Measurements from ENCODE around the gene IGSF11.
"Not testable (repeated sequence)": the region's sequence is repeated elsewhere in the genome, so short reads cannot be mapped to it uniquely, and the experiment has no call there.

IGSF11 gene

GRCh38 chr3:119034256-119035013, at the start of gene IGSF11:
Gene IGSF11, minus strand, starts transcription at chr3:119034846. Its CDS starts 264 bp downstream, at chr3:119034582.
- H3K27me3 ChIP-seq (ENCODE audit: control insufficient read depth, insufficient read depth, low read length) = peaks cover 23% of the 10 kb centered on the region
- no peaks in the 10 kb centered on the region for H3K9me3 ChIP-seq (ENCODE audit: control insufficient read depth, low read length)
- no peak within 1 kb of the TSS for H3K4me3 ChIP-seq (ENCODE audit: low read length)
- no peaks in the 10 kb centered on the region for H3K4me1 ChIP-seq (ENCODE audit: control insufficient read depth, insufficient read depth, low read length)
- H3K36me3 ChIP-seq (ENCODE audit: control insufficient read depth, insufficient read depth, low read length) = no peaks in the 10 kb centered on the region
- H3K9ac ChIP-seq (ENCODE audit: low read length) = no peak within 1 kb of the TSS

GRCh38 chr3:119080364-119080763, 45.7 kb upstream of the IGSF11 start:
- Histone ChIP-seq H3K27me3 (ENCODE audit: control insufficient read depth, insufficient read depth, low read length) (no peaks in the 10 kb centered on the region), H3K9ac (ENCODE audit: low read length) (no peak overlapping the region), H3K9me3 (ENCODE audit: control insufficient read depth, low read length) (no peaks in the 10 kb centered on the region), H3K4me1 (ENCODE audit: control insufficient read depth, insufficient read depth, low read length) (no peaks in the 10 kb centered on the region), H3K4me3 (ENCODE audit: low read length) (no peak overlapping the region), H3K36me3 (ENCODE audit: control insufficient read depth, insufficient read depth, low read length) (no peaks in the 10 kb centered on the region)

- Histone ChIP-seq H3K9ac (ENCODE audit: low read length) (no peak overlapping the region), H3K36me3 (ENCODE audit: control insufficient read depth, insufficient read depth, low read length) (no peaks in the 10 kb centered on the region), H3K4me3 (ENCODE audit: low read length) (no peak overlapping the region), H3K27me3 (ENCODE audit: control insufficient read depth, insufficient read depth, low read length) (no peaks in the 10 kb centered on the region), H3K4me1 (ENCODE audit: control insufficient read depth, insufficient read depth, low read length) (no peaks in the 10 kb centered on the region), H3K9me3 (ENCODE audit: control insufficient read depth, low read length) (no peaks in the 10 kb centered on the region)
Measured at GRCh38 chr3:119073258-119074001, 38.8 kb upstream of the IGSF11 start.

GRCh38 chr3:119072451-119072850, 37.8 kb upstream of the IGSF11 start:
- H3K27me3 ChIP-seq (ENCODE audit: control insufficient read depth, insufficient read depth, low read length); H3K4me3 ChIP-seq (ENCODE audit: low read length); H3K4me1 ChIP-seq (ENCODE audit: control insufficient read depth, insufficient read depth, low read length); H3K36me3 ChIP-seq (ENCODE audit: control insufficient read depth, insufficient read depth, low read length); H3K9ac ChIP-seq (ENCODE audit: low read length); H3K9me3 ChIP-seq (ENCODE audit: control insufficient read depth, low read length): not testable (repeated sequence)

- Histone ChIP-seq H3K4me3 (ENCODE audit: low read length) (no peak overlapping the region), H3K9ac (ENCODE audit: low read length) (no peak overlapping the region), H3K36me3 (ENCODE audit: control insufficient read depth, insufficient read depth, low read length) (no peaks in the 10 kb centered on the region), H3K27me3 (ENCODE audit: control insufficient read depth, insufficient read depth, low read length) (no peaks in the 10 kb centered on the region), H3K4me1 (ENCODE audit: control insufficient read depth, insufficient read depth, low read length) (no peaks in the 10 kb centered on the region), H3K9me3 (ENCODE audit: control insufficient read depth, low read length) (no peaks in the 10 kb centered on the region)
Measured at GRCh38 chr3:119069725-119070124, 35.1 kb upstream of the IGSF11 start.

GRCh38 chr3:119063471-119063870, 28.8 kb upstream of the IGSF11 start:
- no peaks in the 10 kb centered on the region for H3K4me1 ChIP-seq (ENCODE audit: control insufficient read depth, insufficient read depth, low read length)
- H3K27me3 ChIP-seq (ENCODE audit: control insufficient read depth, insufficient read depth, low read length) = no peaks in the 10 kb centered on the region
- no peaks in the 10 kb centered on the region for H3K9me3 ChIP-seq (ENCODE audit: control insufficient read depth, low read length)
- H3K4me3 ChIP-seq (ENCODE audit: low read length) = no peak overlapping the region
- no peaks in the 10 kb centered on the region for H3K36me3 ChIP-seq (ENCODE audit: control insufficient read depth, insufficient read depth, low read length)
- no peak overlapping the region for H3K9ac ChIP-seq (ENCODE audit: low read length)

GRCh38 chr3:119062892-119063291, 28.2 kb upstream of the IGSF11 start:
- no peak overlapping the region for H3K9ac ChIP-seq (ENCODE audit: low read length)
- no peaks in the 10 kb centered on the region for H3K36me3 ChIP-seq (ENCODE audit: control insufficient read depth, insufficient read depth, low read length)
- no peak overlapping the region for H3K4me3 ChIP-seq (ENCODE audit: low read length)
- no peaks in the 10 kb centered on the region for H3K4me1 ChIP-seq (ENCODE audit: control insufficient read depth, insufficient read depth, low read length)
- H3K27me3 ChIP-seq (ENCODE audit: control insufficient read depth, insufficient read depth, low read length) = no peaks in the 10 kb centered on the region
- no peaks in the 10 kb centered on the region for H3K9me3 ChIP-seq (ENCODE audit: control insufficient read depth, low read length)

GRCh38 chr3:119044593-119044992, 9.9 kb upstream of the IGSF11 start:
- Histone ChIP-seq H3K36me3 (ENCODE audit: control insufficient read depth, insufficient read depth, low read length) (no peaks in the 10 kb centered on the region), H3K9ac (ENCODE audit: low read length) (no peak overlapping the region), H3K4me3 (ENCODE audit: low read length) (no peak overlapping the region), H3K9me3 (ENCODE audit: control insufficient read depth, low read length) (no peaks in the 10 kb centered on the region), H3K4me1 (ENCODE audit: control insufficient read depth, insufficient read depth, low read length) (no peaks in the 10 kb centered on the region), H3K27me3 (ENCODE audit: control insufficient read depth, insufficient read depth, low read length) (no peaks in the 10 kb centered on the region)

- Histone ChIP-seq H3K9me3 (ENCODE audit: control insufficient read depth, low read length) (no peaks in the 10 kb centered on the region), H3K4me3 (ENCODE audit: low read length) (no peak overlapping the region), H3K27me3 (ENCODE audit: control insufficient read depth, insufficient read depth, low read length) (no peaks in the 10 kb centered on the region), H3K9ac (ENCODE audit: low read length) (no peak overlapping the region), H3K4me1 (ENCODE audit: control insufficient read depth, insufficient read depth, low read length) (no peaks in the 10 kb centered on the region), H3K36me3 (ENCODE audit: control insufficient read depth, insufficient read depth, low read length) (no peaks in the 10 kb centered on the region)
Measured at GRCh38 chr3:119042162-119042561, 7.5 kb upstream of the IGSF11 start.

GRCh38 chr3:119035014-119035346, 334 bp upstream of the IGSF11 start:
- Histone ChIP-seq H3K36me3 (ENCODE audit: control insufficient read depth, insufficient read depth, low read length) (no peaks in the 10 kb centered on the region), H3K27me3 (ENCODE audit: control insufficient read depth, insufficient read depth, low read length) (peaks cover 23% of the 10 kb centered on the region), H3K9ac (ENCODE audit: low read length) (no peak overlapping the region), H3K4me1 (ENCODE audit: control insufficient read depth, insufficient read depth, low read length) (no peaks in the 10 kb centered on the region), H3K4me3 (ENCODE audit: low read length) (no peak overlapping the region), H3K9me3 (ENCODE audit: control insufficient read depth, low read length) (no peaks in the 10 kb centered on the region)

- Histone ChIP-seq H3K9ac (ENCODE audit: low read length) (no peak overlapping the region), H3K9me3 (ENCODE audit: control insufficient read depth, low read length) (no peaks in the 10 kb centered on the region), H3K4me1 (ENCODE audit: control insufficient read depth, insufficient read depth, low read length) (no peaks in the 10 kb centered on the region), H3K36me3 (ENCODE audit: control insufficient read depth, insufficient read depth, low read length) (no peaks in the 10 kb centered on the region), H3K4me3 (ENCODE audit: low read length) (no peak overlapping the region), H3K27me3 (ENCODE audit: control insufficient read depth, insufficient read depth, low read length) (peaks cover 23% of the 10 kb centered on the region)
Measured at GRCh38 chr3:119033393-119034255, 1.0 kb downstream of the IGSF11 start.
